ENCODE results near the gene IMMP2L.

Gene IMMP2L

DNA sequence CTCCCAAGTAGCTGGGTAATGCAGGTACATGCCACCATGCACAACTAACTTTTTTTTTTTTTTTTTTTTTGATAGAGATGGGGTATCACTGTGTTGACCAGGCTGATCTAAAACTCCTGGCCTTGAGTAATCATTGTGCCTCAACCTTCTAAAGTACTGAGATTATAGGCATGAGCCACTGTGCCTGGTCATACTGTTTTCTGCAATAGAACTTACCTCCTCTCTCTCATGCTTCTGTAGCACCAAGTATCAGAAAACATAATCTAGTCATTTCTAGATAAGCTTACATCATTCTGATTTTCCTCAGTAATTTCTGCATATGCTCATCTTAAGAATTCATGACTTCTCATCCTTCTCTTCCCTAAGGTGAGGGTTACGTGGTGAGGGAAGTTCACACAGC, 210.0 kb downstream of the IMMP2L start:
- H3K4me3 ChIP-seq (ENCODE audit: low read depth, low read length) = no peak overlapping the region
- DNase-seq (ENCODE audit: low read depth) = no peak
- no peak for TF ChIP-seq CTCF (IDR thresholded peaks at IDR 0.05; ENCODE audit: insufficient read depth, low read depth, low read length, missing control alignments)

GRCh38 chr7:111346219-111346618, 216.1 kb downstream of the IMMP2L start:
- H3K4me3 ChIP-seq (ENCODE audit: low read depth, low read length) = no peak overlapping the region
- no peak for DNase-seq (ENCODE audit: low read depth)
- TF ChIP-seq CTCF (IDR thresholded peaks at IDR 0.05; ENCODE audit: insufficient read depth, low read depth, low read length, missing control alignments) = no peak

- no peak for TF ChIP-seq CTCF (IDR thresholded peaks at IDR 0.05; ENCODE audit: insufficient read depth, low read depth, low read length, missing control alignments)
- DNase-seq (ENCODE audit: low read depth) = no peak
- H3K4me3 ChIP-seq (ENCODE audit: low read depth, low read length) = no peak overlapping the region
Measured at GRCh38 chr7:111343017-111343416, 219.3 kb downstream of the IMMP2L start.

- no peak for DNase-seq (ENCODE audit: low read depth)
- TF ChIP-seq CTCF (IDR thresholded peaks at IDR 0.05; ENCODE audit: insufficient read depth, low read depth, low read length, missing control alignments) = no peak
- no peak overlapping the region for H3K4me3 ChIP-seq (ENCODE audit: low read depth, low read length)
Measured at GRCh38 chr7:111339006-111339405, 223.3 kb downstream of the IMMP2L start.

DNA sequence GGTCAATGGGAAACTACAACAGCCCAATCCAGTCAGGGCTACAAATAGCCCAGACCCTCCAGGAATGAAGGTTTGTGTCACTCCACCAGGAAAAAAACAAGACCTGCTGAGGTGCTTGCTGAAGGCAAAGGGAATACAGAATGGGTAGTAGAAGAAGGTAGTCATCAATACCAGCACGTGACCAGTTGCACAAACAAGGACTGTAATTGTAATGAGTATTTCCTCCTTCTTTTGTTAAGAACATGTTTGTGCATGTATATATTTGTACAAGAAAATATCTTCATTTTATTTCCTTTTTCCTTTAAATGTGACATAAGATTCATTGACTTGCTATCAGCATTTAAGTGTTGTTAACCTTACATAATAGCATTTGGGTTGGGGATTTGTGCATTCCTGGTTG, 229.3 kb downstream of the IMMP2L start:
- no peak overlapping the region for H3K4me3 ChIP-seq (ENCODE audit: low read depth, low read length)
- TF ChIP-seq CTCF (IDR thresholded peaks at IDR 0.05; ENCODE audit: insufficient read depth, low read depth, low read length, missing control alignments) = no peak
- no peak for DNase-seq (ENCODE audit: low read depth)

GRCh38 chr7:111330235-111330523, 232.1 kb downstream of the IMMP2L start:
- no peak for TF ChIP-seq CTCF (IDR thresholded peaks at IDR 0.05; ENCODE audit: insufficient read depth, low read depth, low read length, missing control alignments)
- no peak for DNase-seq (ENCODE audit: low read depth)
- no peak overlapping the region for H3K4me3 ChIP-seq (ENCODE audit: low read depth, low read length)

DNA sequence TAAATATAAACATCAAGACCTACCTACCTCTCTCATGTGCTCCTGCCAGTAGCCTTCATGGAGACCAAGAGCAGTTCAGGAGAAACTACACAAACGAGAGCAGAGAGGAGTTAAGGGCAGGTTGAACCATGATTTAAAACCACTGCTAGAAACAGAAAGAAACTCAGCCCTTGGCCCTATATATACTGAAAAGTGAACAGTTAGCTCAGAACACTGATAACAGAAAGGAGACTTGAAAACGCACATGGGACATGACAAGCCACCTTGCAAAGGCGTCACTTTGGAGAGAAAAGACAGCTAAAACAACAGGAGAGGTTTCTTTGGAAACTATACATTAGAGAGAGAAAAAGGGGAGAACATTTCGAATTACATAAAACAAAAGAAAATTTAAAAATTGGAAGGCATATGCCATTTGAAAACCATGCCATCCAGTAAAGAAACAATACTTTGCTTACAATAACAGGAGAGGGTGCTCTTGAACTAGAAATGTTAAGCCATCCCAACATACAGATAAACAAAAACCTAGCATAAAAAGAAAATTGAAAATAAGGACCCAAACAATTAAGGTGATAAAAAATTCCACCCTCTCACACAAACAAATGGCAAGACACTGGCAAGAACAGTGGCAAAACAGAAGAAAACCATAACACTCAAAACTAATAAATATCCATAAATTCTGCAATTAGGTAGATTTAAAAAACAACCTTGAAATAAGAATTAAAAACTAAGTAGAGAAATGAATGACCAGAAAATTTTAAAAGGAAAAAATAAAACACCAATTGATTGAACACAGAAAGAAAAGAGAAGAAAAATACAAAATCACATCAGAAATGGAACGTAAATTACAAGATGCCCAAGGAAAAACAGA, 232.7 kb downstream of the IMMP2L start:
- H3K4me3 ChIP-seq (ENCODE audit: low read depth, low read length) = no peak overlapping the region
- DNase-seq (ENCODE audit: low read depth) = peak; percentile 21
- TF ChIP-seq CTCF (IDR thresholded peaks at IDR 0.05; ENCODE audit: insufficient read depth, low read depth, low read length, missing control alignments) = no peak
